C4-2B (cell line): ENCODE data around the gene SCYGR4.
"Not testable (repeated sequence)": the region's sequence is repeated elsewhere in the genome, so short reads cannot be mapped to it uniquely, and the experiment has no call there.

Experiments
- CTCF ChIP-seq: fragments of 450-650 bp; conservative IDR thresholded peaks from 2 replicates; pipeline ENCODE4 v1.5.1; 2017; ENCODE audit warnings: mild to moderate bottlenecking
- ZFX ChIP-seq: fragments of 450-650 bp; IDR thresholded peaks from 2 replicates; pipeline ENCODE4 v1.6.1; 2017

- TF ChIP-seq CTCF, ZFX: not testable (repeated sequence)
Measured at GRCh38 chr2:227598835-227599503, 18.3 kb upstream of the SCYGR4 start, which contains the start of gene SCYGR2.
